Uterus (tissue), 4 donors: ENCODE results near the gene ST8SIA5. TPM values are rescaled to one million over a fixed set of nuclear protein-coding genes. Genes with fewer than 3 reads are reported as not detected.

Experiments
- DNase-seq, 2 donors: peaks; one replicate each; pipeline ENCODE4 v3.0.0-alpha.2; 2019 to 2020
- H3K27ac ChIP-seq, 2 donors: fragments of 200-600 bp; sonication (generic); 1 replicate in 1 of 2; 2 replicates in 1 of 2; pipeline ENCODE4 v1.5.1; 2016 to 2018
- H3K27me3 ChIP-seq, 2 donors: fragments of 200-600 bp; sonication (generic); one replicate each; pipeline ENCODE4 v1.5.1; 2018 to 2019; ENCODE audit warnings: control low read depth in 1 of 2
- H3K36me3 ChIP-seq, 2 donors: fragments of 200-600 bp; sonication (generic); one replicate each; pipeline ENCODE4 v1.5.1; 2019; ENCODE audit warnings: control low read depth in 1 of 2
- H3K4me1 ChIP-seq, 2 donors: fragments of 200-600 bp; sonication (generic); one replicate each; pipeline ENCODE4 v1.5.1; 2018 to 2019; ENCODE audit warnings: control low read depth in 1 of 2
- H3K4me3 ChIP-seq, 2 donors: fragments of 200-600 bp; sonication (generic); 1 replicate in 1 of 2; 2 replicates in 1 of 2; pipeline ENCODE4 v1.5.1; 2018 to 2019; ENCODE audit warnings: mild to moderate bottlenecking in 1 of 2
- H3K9me3 ChIP-seq, 2 donors: fragments of 200-600 bp; sonication (generic); one replicate each; pipeline ENCODE4 v1.5.1; 2019; ENCODE audit warnings: control low read depth in 1 of 2
- CTCF ChIP-seq, 4 experiments: fragments of 200-600 bp in 2 of 4; fragments of 450-650 bp in 2 of 4; sonication (generic) in 2 of 4; IDR thresholded peaks; one replicate each; pipeline ENCODE4 v1.5.1; 2016 to 2019; ENCODE audit warnings: antibody characterized with exemption in 4 of 4, mild to moderate bottlenecking in 2 of 4, moderate library complexity in 1 of 4
- POLR2A ChIP-seq, 2 donors: fragments of 450-650 bp; IDR thresholded peaks; one replicate each; pipeline ENCODE4 v1.6.1; 2016; ENCODE audit warnings: antibody characterized with exemption in 2 of 2, mild to moderate bottlenecking in 1 of 2, moderate library complexity in 1 of 2
- intact Hi-C: fragments of 100-400 bp; cut with DNase I; formaldehyde crosslinking; loops from one replicate; pipeline ENCODE4 v1.15.1; 2023; ENCODE audit warnings: low total_unique reads
- total RNA-seq, 4 donors: library from RNA; depleted of rRNA in 3 of 4; stranded (reverse); fragments of >200 nt in 3 of 4; gene quantifications; one replicate each; pipeline versions ENCODE4 v1.1.0 to v1.2.4, GENCODE V29; 2014 to 2023
- donor health status: DM: yes; HTN: yes; CAD: no.

ST8SIA5 gene
- total RNA-seq, 4 donors from 2014 or later, result 0.76 TPM; not detected in 3

- no peak for TF ChIP-seq CTCF (IDR thresholded peaks at IDR 0.05)
- no peak for TF ChIP-seq POLR2A (IDR thresholded peaks at IDR 0.05)
- peaks cover 0 to 4% of the 10 kb centered on the region in 2 donors for H3K27me3 ChIP-seq
- intact Hi-C loops, result no loop called here
- H3K9me3 ChIP-seq, result no peaks in the 10 kb centered on the region
- no peak overlapping the region for H3K27ac ChIP-seq
- H3K36me3 ChIP-seq, result no peaks in the 10 kb centered on the region
- no peak for DNase-seq
- H3K4me1 ChIP-seq, result no peaks in the 10 kb centered on the region
- H3K4me3 ChIP-seq, result no peak overlapping the region
These were observed 7.7 kb upstream of the ST8SIA5 start for GRCh38 chr18:46764586-46764985.

- no peak for DNase-seq
- Histone ChIP-seq H3K4me1 (peaks cover 0 to 14% of the 10 kb centered on the region in 2 donors), H3K27ac (no peak overlapping the region), H3K9me3 (no peaks in the 10 kb centered on the region), H3K4me3 (no peak overlapping the region), H3K36me3 (no peaks in the 10 kb centered on the region), H3K27me3 (peaks cover 0 to 11% of the 10 kb centered on the region in 2 donors)
- intact Hi-C loops, result no loop called here
- TF ChIP-seq POLR2A (IDR thresholded peaks at IDR 0.05) (no peak), CTCF (IDR thresholded peaks at IDR 0.05) (no peak)
These were observed 4.4 kb upstream of the ST8SIA5 start for GRCh38 chr18:46761059-46761769.

- Histone ChIP-seq H3K9me3 (no peaks in the 10 kb centered on the region), H3K4me3 (no peak overlapping the region), H3K27ac (no peak overlapping the region), H3K27me3 (peaks cover 0 to 11% of the 10 kb centered on the region in 2 donors), H3K4me1 (peaks cover 0 to 17% of the 10 kb centered on the region in 2 donors), H3K36me3 (no peaks in the 10 kb centered on the region)
- no peak for TF ChIP-seq CTCF (IDR thresholded peaks at IDR 0.05)
- no peak for TF ChIP-seq POLR2A (IDR thresholded peaks at IDR 0.05)
- intact Hi-C loops, result no loop called here
- no peak for DNase-seq
These were observed 3.0 kb upstream of the ST8SIA5 start for GRCh38 chr18:46759890-46760289.

- H3K27ac ChIP-seq, result no peak overlapping the region
- no peak for TF ChIP-seq POLR2A (IDR thresholded peaks at IDR 0.05)
- no peak for TF ChIP-seq CTCF (IDR thresholded peaks at IDR 0.05)
- peaks cover 0 to 8% of the 10 kb centered on the region in 2 donors for H3K27me3 ChIP-seq
- H3K36me3 ChIP-seq, result no peaks in the 10 kb centered on the region
- H3K9me3 ChIP-seq, result no peaks in the 10 kb centered on the region
- peaks cover 0 to 17% of the 10 kb centered on the region in 2 donors for H3K4me1 ChIP-seq
- no peak for DNase-seq
- intact Hi-C loops, result no loop called here
- no peak overlapping the region for H3K4me3 ChIP-seq
These were observed 761 bp downstream of the ST8SIA5 start for GRCh38 chr18:46756025-46756558.

GRCh38 chr18:46755315-46756024, 1.4 kb downstream of the ST8SIA5 start:
- no peak for TF ChIP-seq POLR2A (IDR thresholded peaks at IDR 0.05)
- TF ChIP-seq CTCF (IDR thresholded peaks at IDR 0.05), result no peak
- Histone ChIP-seq H3K27me3 (peaks cover 0 to 8% of the 10 kb centered on the region in 2 donors), H3K4me3 (no peak overlapping the region), H3K27ac (no peak overlapping the region), H3K9me3 (no peaks in the 10 kb centered on the region), H3K36me3 (no peaks in the 10 kb centered on the region), H3K4me1 (peaks cover 0 to 17% of the 10 kb centered on the region in 2 donors)
- DNase-seq, result no peak
- intact Hi-C loops, result no loop called here
